CD4-positive, alpha-beta memory T cell (primary cell): ENCODE data around the gene ACADSB. TPM values are rescaled to one million over a fixed set of nuclear protein-coding genes. Genes with fewer than 3 reads are reported as not detected.

Experiments used
- CTCF ChIA-PET: fragments of 350-600 bp; sonication (Branson Sonifier 250); formaldehyde crosslinking; loops from one replicate; lab custom pipeline; 2021; ENCODE audit warnings: inconsistent platforms; ENCODE audit not compliant: partially characterized antibody; lab: Charles Lee
- POLR2A ChIA-PET: fragments of 350-600 bp; sonication (Branson Sonifier 250); formaldehyde crosslinking; loops from one replicate; lab custom pipeline; 2021; ENCODE audit not compliant: partially characterized antibody; lab: Charles Lee
- DNase-seq, 5 donors: peaks; one replicate each; pipeline versions ENCODE4 v3.0.0 to v3.0.0-alpha.2; 2020 to 2022; ENCODE audit warnings: mixed read lengths in 1 of 5
- H3K27ac ChIP-seq: one replicate; pipeline ENCODE4 v1.7.0; 2013; ENCODE audit warnings: low read depth, low read length
- H3K27me3 ChIP-seq: 2 replicates; pipeline ENCODE4 v1.7.0; 2013; ENCODE audit warnings: mild to moderate bottlenecking, low read length, moderate library complexity; ENCODE audit not compliant: insufficient read depth
- H3K36me3 ChIP-seq: 2 replicates; pipeline ENCODE4 v1.7.0; 2013; ENCODE audit warnings: mild to moderate bottlenecking, low read length, moderate library complexity; ENCODE audit not compliant: insufficient read depth
- H3K4me1 ChIP-seq: 2 replicates; pipeline ENCODE4 v1.7.0; 2013; ENCODE audit warnings: mild to moderate bottlenecking, low read length, moderate library complexity; ENCODE audit not compliant: insufficient read depth
- H3K4me3 ChIP-seq, 2 donors: one replicate each; pipeline ENCODE4 v1.7.0; 2013; ENCODE audit warnings: low read length in 2 of 2, mild to moderate bottlenecking in 1 of 2
- H3K9me3 ChIP-seq, 2 donors: one replicate each; pipeline ENCODE4 v1.7.0; 2013; ENCODE audit warnings: low read length in 2 of 2, control low read depth in 1 of 2; ENCODE audit not compliant: control insufficient read depth in 1 of 2
- H3K27ac Mint-ChIP-seq, 7 donors: one replicate each; pipeline ENCODE4 v1.8.0; 2020 to 2021; ENCODE audit warnings: mixed read lengths in 7 of 7, mild to moderate bottlenecking in 6 of 7, inconsistent platforms in 3 of 7, moderate library complexity in 3 of 7
- H3K27me3 Mint-ChIP-seq, 2 donors: one replicate each; pipeline ENCODE4 v1.8.0; 2020 to 2021; ENCODE audit warnings: mixed read lengths in 2 of 2
- H3K36me3 Mint-ChIP-seq, 2 donors: one replicate each; pipeline ENCODE4 v1.8.0; 2020 to 2021; ENCODE audit warnings: mixed read lengths in 2 of 2, inconsistent platforms in 1 of 2, mild to moderate bottlenecking in 1 of 2
- H3K4me1 Mint-ChIP-seq, 4 donors: one replicate each; pipeline ENCODE4 v1.8.0; 2020 to 2021; ENCODE audit warnings: mixed read lengths in 4 of 4, mild to moderate bottlenecking in 1 of 4
- H3K4me3 Mint-ChIP-seq, 8 donors: one replicate each; pipeline ENCODE4 v1.8.0; 2020 to 2021; ENCODE audit warnings: mixed read lengths in 8 of 8, mild to moderate bottlenecking in 7 of 8, moderate library complexity in 6 of 8, inconsistent platforms in 3 of 8
- H3K9me3 Mint-ChIP-seq, 8 donors: one replicate each; pipeline ENCODE4 v1.8.0; 2020 to 2021; ENCODE audit warnings: mixed read lengths in 8 of 8, mild to moderate bottlenecking in 5 of 8, inconsistent platforms in 3 of 8, moderate library complexity in 1 of 8
- intact Hi-C: fragments of 100-400 bp; cut with micrococcal nuclease; formaldehyde crosslinking; loops from one replicate; pipeline ENCODE4 v1.15.1; 2023
- polyA plus RNA-seq, 2 donors: library from polyadenylated mRNA; unstranded; fragments of 300-500 nt; fragmentation: Illumina TruSeq; gene quantifications; one replicate each; pipeline ENCODE4 v1.2.3, GENCODE V29; 2021
- total RNA-seq, 2 experiments: library from RNA; stranded (reverse); gene quantifications; one replicate each; pipeline ENCODE4 v1.2.3, GENCODE V29; 2021

Gene ACADSB
- total RNA-seq (10 to 100 TPM; 35.7 to 36.4 TPM), polyA plus RNA-seq (10 to 100 TPM; 26.9 to 45.3 TPM)

GRCh38 chr10:123008355-123009104 lies at the start of gene ACADSB, which contains the start of gene IKZF5:
ACADSB (plus strand) TSS chr10:123009006; CDS start chr10:123009030, 24 bp downstream.
IKZF5 (minus strand) TSS chr10:123008795; CDS start chr10:122998625, 10,170 bp downstream.
- peak; percentile 95 to 99 (median 97) for DNase-seq
- no peaks in the 10 kb centered on the region for H3K27me3 Mint-ChIP-seq
- no peaks in the 10 kb centered on the region for H3K27me3 ChIP-seq
- POLR2A ChIA-PET, result interaction anchor here (0.8 to 4.6 kb wide), 13 partner anchors 9 to 233 kb away, joined by 3 to 74 read pairs (median 6); partner anchors contain the start of genes BUB3, C10orf88 and PSTK
- H3K27ac Mint-ChIP-seq, result peak within 1 kb of the TSS; percentile 92 to 100 (median 99)
- intact Hi-C loops, result loop anchor here (1.0 to 2.0 kb wide), 6 partner anchors 28 to 1080 kb away; partner anchors contain the start of genes ATE1, BUB3, C10orf88 and FAM24B
- peaks cover 13 to 23% of the 10 kb centered on the region in 2 donors for H3K36me3 Mint-ChIP-seq
- H3K4me1 Mint-ChIP-seq, result peaks cover 41 to 73% (median 56%) of the 10 kb centered on the region in 4 donors
- no peaks in the 10 kb centered on the region for H3K36me3 ChIP-seq
- no peaks in the 10 kb centered on the region for H3K9me3 Mint-ChIP-seq
- CTCF ChIA-PET, result interaction anchor here (0.8 to 3.9 kb wide), 4 partner anchors 11 to 54 kb away, joined by 3 to 26 read pairs (median 6); partner anchors contain the start of gene PSTK
- H3K4me3 Mint-ChIP-seq, result peak within 1 kb of the TSS; percentile 96 to 100 (median 99)
- H3K27ac ChIP-seq, result peak within 1 kb of the TSS; percentile 91
- H3K4me3 ChIP-seq, result peak within 1 kb of the TSS; percentile 68 to 87
- peaks cover 58% of the 10 kb centered on the region for H3K4me1 ChIP-seq
- H3K9me3 ChIP-seq, result no peaks in the 10 kb centered on the region

- no peak overlapping the region for H3K27ac Mint-ChIP-seq
- Histone ChIP-seq H3K4me1 (no peaks in the 10 kb centered on the region), H3K36me3 (no peaks in the 10 kb centered on the region), H3K4me3 (no peak overlapping the region), H3K9me3 (no peaks in the 10 kb centered on the region), H3K27ac (no peak overlapping the region), H3K27me3 (no peaks in the 10 kb centered on the region)
- ChIA-PET CTCF (interaction anchor here (1.8 kb wide), 1 partner anchor 18 kb away, joined by 5 read pairs; the partner anchor contains the start of gene PSTK), POLR2A (no interaction called here)
- peaks cover 8 to 17% of the 10 kb centered on the region in 2 donors for H3K36me3 Mint-ChIP-seq
- intact Hi-C loops, result no loop called here
- H3K4me3 Mint-ChIP-seq, result no peak overlapping the region
- no peaks in the 10 kb centered on the region for H3K4me1 Mint-ChIP-seq
- peaks cover 0 to 36% (median 20%) of the 10 kb centered on the region in 8 donors for H3K9me3 Mint-ChIP-seq
- H3K27me3 Mint-ChIP-seq, result peaks cover 9% of the 10 kb centered on the region in 2 donors
- DNase-seq, result no peak
Measured at GRCh38 chr10:122962405-122962804, 46.4 kb upstream of the ACADSB start.

GRCh38 chr10:122966879-122967278 lies 41.9 kb upstream of the ACADSB start:
- peaks cover 0 to 44% (median 29%) of the 10 kb centered on the region in 8 donors for H3K9me3 Mint-ChIP-seq
- H3K27ac Mint-ChIP-seq, result no peak overlapping the region
- intact Hi-C loops, result no loop called here

GRCh38 chr10:122968698-122969097 lies 40.1 kb upstream of the ACADSB start:
- Mint-ChIP-seq H3K27me3 (peaks cover 15 to 17% of the 10 kb centered on the region in 2 donors), H3K36me3 (peaks cover 7 to 10% of the 10 kb centered on the region in 2 donors), H3K4me3 (no peak overlapping the region), H3K27ac (no peak overlapping the region), H3K9me3 (peaks cover 0 to 39% (median 29%) of the 10 kb centered on the region in 8 donors), H3K4me1 (no peaks in the 10 kb centered on the region)
- no peak overlapping the region for H3K4me3 ChIP-seq
- no peaks in the 10 kb centered on the region for H3K27me3 ChIP-seq
- H3K27ac ChIP-seq, result no peak overlapping the region
- H3K9me3 ChIP-seq, result no peaks in the 10 kb centered on the region
- H3K36me3 ChIP-seq, result no peaks in the 10 kb centered on the region
- no peaks in the 10 kb centered on the region for H3K4me1 ChIP-seq
- no peak for DNase-seq
- ChIA-PET POLR2A (no interaction called here), CTCF (interaction anchor here (1.3 to 1.7 kb wide), 2 partner anchors 11 kb away, joined by 3 to 6 read pairs; partner anchors contain the start of gene PSTK)
- intact Hi-C loops, result no loop called here

More at GRCh38 chr10:122966879-122967278, 41.9 kb upstream of the ACADSB start:
- Histone ChIP-seq H3K9me3 (no peaks in the 10 kb centered on the region), H3K4me3 (no peak overlapping the region), H3K4me1 (no peaks in the 10 kb centered on the region), H3K27me3 (no peaks in the 10 kb centered on the region), H3K27ac (no peak overlapping the region), H3K36me3 (no peaks in the 10 kb centered on the region)
- Mint-ChIP-seq H3K27me3 (peaks cover 12 to 19% of the 10 kb centered on the region in 2 donors), H3K36me3 (peaks cover 10 to 17% of the 10 kb centered on the region in 2 donors), H3K4me3 (no peak overlapping the region), H3K4me1 (no peaks in the 10 kb centered on the region)
- ChIA-PET CTCF (interaction anchor here (1.2 to 1.5 kb wide), 4 partner anchors 9 to 13 kb away, joined by 3 to 4 read pairs (median 3); partner anchors contain the start of gene PSTK), POLR2A (interaction anchor here (1.3 kb wide), 1 partner anchor 11 kb away, joined by 3 read pairs; no protein-coding TSS in a partner anchor)
- no peak for DNase-seq

- Mint-ChIP-seq H3K27ac (no peak overlapping the region), H3K4me1 (no peaks in the 10 kb centered on the region), H3K27me3 (peaks cover 6 to 7% of the 10 kb centered on the region in 2 donors), H3K4me3 (no peak overlapping the region), H3K9me3 (peaks cover 0 to 2% (median 0%) of the 10 kb centered on the region in 8 donors), H3K36me3 (no peaks in the 10 kb centered on the region)
- H3K27ac ChIP-seq, result no peak overlapping the region
- no peaks in the 10 kb centered on the region for H3K27me3 ChIP-seq
- ChIA-PET CTCF (no interaction called here), POLR2A (no interaction called here)
- intact Hi-C loops, result no loop called here
- no peak for DNase-seq
- H3K4me1 ChIP-seq, result no peaks in the 10 kb centered on the region
- H3K36me3 ChIP-seq, result no peaks in the 10 kb centered on the region
- no peaks in the 10 kb centered on the region for H3K9me3 ChIP-seq
- H3K4me3 ChIP-seq, result no peak overlapping the region
Measured at GRCh38 chr10:122974023-122974422, 34.8 kb upstream of the ACADSB start.

- POLR2A ChIA-PET, result no interaction called here
Measured at GRCh38 chr10:122974543-122975064, 34.2 kb upstream of the ACADSB start.

More at GRCh38 chr10:122974543-122975064, 34.2 kb upstream of the ACADSB start:
- H3K36me3 ChIP-seq, result no peaks in the 10 kb centered on the region
- Mint-ChIP-seq H3K36me3 (no peaks in the 10 kb centered on the region), H3K4me1 (peaks cover 0 to under 1% (median under 1%) of the 10 kb centered on the region in 4 donors), H3K27ac (no peak overlapping the region), H3K4me3 (no peak overlapping the region), H3K27me3 (peaks cover 4 to 7% of the 10 kb centered on the region in 2 donors), H3K9me3 (no peaks in the 10 kb centered on the region)
- H3K4me1 ChIP-seq, result peaks cover 2% of the 10 kb centered on the region
- H3K27me3 ChIP-seq, result no peaks in the 10 kb centered on the region
- intact Hi-C loops, result no loop called here
- no peaks in the 10 kb centered on the region for H3K9me3 ChIP-seq
- CTCF ChIA-PET, result interaction anchor here (1.7 kb wide), 1 partner anchor 8 kb away, joined by 3 read pairs; no protein-coding TSS in a partner anchor
- H3K27ac ChIP-seq, result no peak overlapping the region
- DNase-seq, result no peak
- no peak overlapping the region for H3K4me3 ChIP-seq
